ENCODE results near the gene ERMP1. TPM values are rescaled to one million over a fixed set of nuclear protein-coding genes. Genes with fewer than 3 reads are reported as not detected.

Gene ERMP1
- polyA plus RNA-seq, 3 donors = 2.5 to 3.7 (median 3.6) TPM

- Mint-ChIP-seq H3K9me3 (peaks cover 0 to 4% (median 0%) of the 10 kb centered on the region in 7 donors), H3K36me3 (peaks cover 0 to 1% of the 10 kb centered on the region in 2 donors), H3K27ac (no peak overlapping the region), H3K4me3 (no peak overlapping the region), H3K27me3 (ENCODE audit: low read depth in 3 of 3) (peaks cover 0 to 2% (median 0%) of the 10 kb centered on the region in 3 donors), H3K4me1 (no peaks in the 10 kb centered on the region)
- H3K9me3 ChIP-seq (replicated peaks in 1 of 2; ENCODE audit: control insufficient read depth in 1 of 2, insufficient read depth in 1 of 2, low read length in 2 of 2) = no peaks in the 10 kb centered on the region
- 71% methylated on average over 1 of the region's 2 CpGs for WGBS (ENCODE audit: insufficient coverage)
- DNase-seq = no peak
- TF ChIP-seq CTCF (IDR thresholded peaks at IDR 0.05) = no peak
- no peaks in the 10 kb centered on the region for H3K27me3 ChIP-seq (ENCODE audit: control insufficient read depth in 2 of 2, insufficient read depth in 2 of 2, low read length in 2 of 2)
- no peak overlapping the region for H2AFZ ChIP-seq (ENCODE audit: insufficient read depth, low read depth, low read length, poor library complexity, severe bottlenecking)
- no peak overlapping the region for H3K27ac ChIP-seq (ENCODE audit: low read depth in 1 of 2, low read length in 2 of 2)
- no peak overlapping the region for H3K9ac ChIP-seq (ENCODE audit: insufficient read depth, low read length, poor library complexity, severe bottlenecking)
- no peaks in the 10 kb centered on the region for H3K36me3 ChIP-seq (replicated peaks in 1 of 2; ENCODE audit: control insufficient read depth in 1 of 2, insufficient read depth in 2 of 2, low read length in 2 of 2)
- H3K4me2 ChIP-seq (replicated peaks; ENCODE audit: extremely low read depth, low read length, poor library complexity, severe bottlenecking) = no peak overlapping the region
- H3K4me1 ChIP-seq (ENCODE audit: control insufficient read depth in 1 of 2, insufficient read depth in 2 of 2, low read length in 2 of 2) = no peaks in the 10 kb centered on the region
- intact Hi-C loops (cut with micrococcal nuclease) = no loop called here
- no peak overlapping the region for H3K4me3 ChIP-seq (replicated peaks in 1 of 3; ENCODE audit: low read depth in 2 of 3, low read length in 3 of 3)
- H4K20me1 ChIP-seq (ENCODE audit: insufficient read depth, low read length) = no peaks in the 10 kb centered on the region
- H3K79me2 ChIP-seq (ENCODE audit: insufficient read depth, low read length) = no peaks in the 10 kb centered on the region
Observed at GRCh38 chr9:5870020-5870339, 37.1 kb upstream of the ERMP1 start.

GRCh38 chr9:5869315-5870019, 36.5 kb upstream of the ERMP1 start:
- peaks cover 0 to 2% (median 0%) of the 10 kb centered on the region in 3 donors for H3K27me3 Mint-ChIP-seq (ENCODE audit: low read depth in 3 of 3)
- H3K9ac ChIP-seq (ENCODE audit: insufficient read depth, low read length, poor library complexity, severe bottlenecking) = no peak overlapping the region
- no peak for TF ChIP-seq CTCF (IDR thresholded peaks at IDR 0.05)
- H3K9me3 ChIP-seq (replicated peaks in 1 of 2; ENCODE audit: control insufficient read depth in 1 of 2, insufficient read depth in 1 of 2, low read length in 2 of 2) = no peaks in the 10 kb centered on the region
- no peaks in the 10 kb centered on the region for H3K79me2 ChIP-seq (ENCODE audit: insufficient read depth, low read length)
- no peak overlapping the region for H3K27ac ChIP-seq (ENCODE audit: low read depth in 1 of 2, low read length in 2 of 2)
- no peaks in the 10 kb centered on the region for H3K36me3 ChIP-seq (replicated peaks in 1 of 2; ENCODE audit: control insufficient read depth in 1 of 2, insufficient read depth in 2 of 2, low read length in 2 of 2)
- DNase-seq = no peak
- no peak overlapping the region for H3K4me3 ChIP-seq (replicated peaks in 1 of 3; ENCODE audit: low read depth in 2 of 3, low read length in 3 of 3)
- H3K4me3 Mint-ChIP-seq = no peak overlapping the region
- no peaks in the 10 kb centered on the region for H3K4me1 ChIP-seq (ENCODE audit: control insufficient read depth in 1 of 2, insufficient read depth in 2 of 2, low read length in 2 of 2)
- H3K4me1 Mint-ChIP-seq = no peaks in the 10 kb centered on the region
- no peak overlapping the region for H3K27ac Mint-ChIP-seq
- H3K36me3 Mint-ChIP-seq = peaks cover 0 to 1% of the 10 kb centered on the region in 2 donors
- WGBS (ENCODE audit: insufficient coverage) = 86% methylated on average over 2 of the region's 3 CpGs
- H3K4me2 ChIP-seq (replicated peaks; ENCODE audit: extremely low read depth, low read length, poor library complexity, severe bottlenecking) = no peak overlapping the region
- no peak overlapping the region for H2AFZ ChIP-seq (ENCODE audit: insufficient read depth, low read depth, low read length, poor library complexity, severe bottlenecking)
- H4K20me1 ChIP-seq (ENCODE audit: insufficient read depth, low read length) = no peaks in the 10 kb centered on the region
- intact Hi-C loops (cut with micrococcal nuclease) = no loop called here
- peaks cover 0 to 4% (median 0%) of the 10 kb centered on the region in 7 donors for H3K9me3 Mint-ChIP-seq
- H3K27me3 ChIP-seq (ENCODE audit: control insufficient read depth in 2 of 2, insufficient read depth in 2 of 2, low read length in 2 of 2) = no peaks in the 10 kb centered on the region

Data from CD14-positive monocyte (primary cell).